Transverse colon (tissue), 4 donors: ENCODE measurements around the gene PIH1D1. TPM values are rescaled to one million over a fixed set of nuclear protein-coding genes. Genes with fewer than 3 reads are reported as not detected.

Experiments
- DNase-seq: peaks from one replicate; pipeline ENCODE4 v3.0.0-alpha.2; 2019
- H3K27ac ChIP-seq, 4 donors: fragments of 200-600 bp; sonication (generic); 2 replicates each; pipeline ENCODE4 v1.5.1; 2016 to 2018; ENCODE audit warnings: inconsistent platforms in 4 of 4
- H3K27me3 ChIP-seq: fragments of 200-600 bp; sonication (generic); 2 replicates; pipeline ENCODE4 v1.5.1; 2017; ENCODE audit warnings: inconsistent platforms
- H3K36me3 ChIP-seq, 4 donors: fragments of 200-600 bp; sonication (generic); 2 replicates each; pipeline ENCODE4 v1.5.1; 2017 to 2019; ENCODE audit warnings: inconsistent platforms in 4 of 4
- H3K4me1 ChIP-seq, 4 donors: fragments of 200-600 bp; sonication (generic); 2 replicates each; pipeline ENCODE4 v1.5.1; 2017 to 2020; ENCODE audit warnings: inconsistent platforms in 4 of 4
- H3K4me3 ChIP-seq, 4 donors: fragments of 200-600 bp; sonication (generic); 1 replicate in 1 of 4; 2 replicates in 3 of 4; pipeline versions ENCODE4 v1.5.1 to v1.6.1; 2017 to 2019; ENCODE audit warnings: inconsistent platforms in 4 of 4
- H3K9me3 ChIP-seq, 2 donors: fragments of 200-600 bp; sonication (generic); 2 replicates each; pipeline ENCODE4 v1.5.1; 2017 to 2019; ENCODE audit warnings: inconsistent platforms in 2 of 2
- CTCF ChIP-seq, 5 experiments: fragments of 200-600 bp in 3 of 5; fragments of 450-650 bp in 2 of 5; sonication (generic) in 3 of 5; IDR thresholded peaks; 1 replicate in 2 of 5; 2 replicates in 3 of 5; pipeline ENCODE4 v1.5.1; 2016 to 2017; ENCODE audit warnings: antibody characterized with exemption in 5 of 5, inconsistent platforms in 3 of 5, mild to moderate bottlenecking in 2 of 5, moderate library complexity in 1 of 5
- EP300 ChIP-seq: sonication (generic); formaldehyde crosslinking; IDR thresholded peaks from one replicate; pipeline ENCODE4 v1.6.1; 2017; ENCODE audit warnings: antibody characterized with exemption, low read depth
- POLR2A ChIP-seq: fragments of 450-650 bp; IDR thresholded peaks from one replicate; pipeline ENCODE4 v1.6.1; 2016; ENCODE audit warnings: antibody characterized with exemption, mild to moderate bottlenecking, moderate library complexity
- POLR2AphosphoS5 ChIP-seq, 3 donors: sonication (generic); formaldehyde crosslinking; IDR thresholded peaks; one replicate each; pipeline ENCODE4 v1.6.1; 2016; ENCODE audit warnings: antibody characterized with exemption in 3 of 3
- WGBS, 2 donors: methylation state at CpG; one replicate each; pipeline ENCODE4 v1.1.5; 2018; ENCODE audit warnings: low coverage in 1 of 2; 5-methylcytosine and 5-hydroxymethylcytosine counted together
- in situ Hi-C, 4 donors: fragments of 200-750 bp; cut with MboI; loops; one replicate each; pipeline versions ENCODE4 v1.15.0 to v1.15.1; 2017; ENCODE audit warnings: low sequenced_read_pairs in 3 of 4, low pct_ligation_motif_present in 1 of 4, low pct_unique_long_range_greater_than_20kb in 1 of 4
- intact Hi-C: fragments of 100-400 bp; cut with DNase I; formaldehyde crosslinking; loops from one replicate; pipeline ENCODE4 v1.15.1; 2023; ENCODE audit warnings: low total_unique reads
- total RNA-seq, 4 donors: library from RNA; depleted of rRNA; stranded (reverse); fragments of >200 nt; gene quantifications; one replicate each; pipeline ENCODE4 v1.1.0, GENCODE V29; 2016

PIH1D1 gene
- total RNA-seq, 4 donors from 2014 or later: 52.7 to 105 (median 90.4) TPM

GRCh38 chr19:49455773-49456172 lies 4.2 kb upstream of the PIH1D1 start:
- no peaks in the 10 kb centered on the region for H3K27me3 ChIP-seq
- H3K27ac ChIP-seq: peak overlapping the region; percentile 58 to 100 (median 64)
- no peak for DNase-seq
- in situ Hi-C loops: no loop called here
- 63 to 77% methylated on average over 5 of the region's 5 CpGs for WGBS, 2 donors
- peaks cover 0 to 5% (median 0%) of the 10 kb centered on the region in 4 donors for H3K36me3 ChIP-seq
- no peaks in the 10 kb centered on the region for H3K9me3 ChIP-seq
- H3K4me3 ChIP-seq: no peak overlapping the region
- H3K4me1 ChIP-seq: peaks cover 4 to 47% (median 10%) of the 10 kb centered on the region in 4 donors
- TF ChIP-seq CTCF (IDR thresholded peaks at IDR 0.05): no peak
- TF ChIP-seq POLR2AphosphoS5 (IDR thresholded peaks at IDR 0.05): peak in 1 of 3 donors; percentile 64
- no peak for TF ChIP-seq POLR2A
- intact Hi-C loops: no loop called here

- no peak for TF ChIP-seq POLR2A
- no peak for TF ChIP-seq POLR2AphosphoS5 (IDR thresholded peaks at IDR 0.05)
- TF ChIP-seq CTCF (IDR thresholded peaks at IDR 0.05): no peak
- no peak for TF ChIP-seq EP300
- in situ Hi-C loops: no loop called here
- DNase-seq: no peak
- Histone ChIP-seq H3K4me3 (peak overlapping the region; percentile 51 to 68 (median 54)), H3K27ac (peak overlapping the region; percentile 95 to 100 (median 96)), H3K9me3 (no peaks in the 10 kb centered on the region), H3K4me1 (peaks cover 10 to 54% (median 16%) of the 10 kb centered on the region in 4 donors), H3K27me3 (no peaks in the 10 kb centered on the region), H3K36me3 (peaks cover 0 to 8% (median 2%) of the 10 kb centered on the region in 4 donors)
- intact Hi-C loops: no loop called here
- 40% methylated on average over 10 of the region's 10 CpGs; no CpG with 5 or more reads in 1 of the 2 donors for WGBS, 2 donors
Observed at GRCh38 chr19:49453757-49454240, 2.2 kb upstream of the PIH1D1 start.

GRCh38 chr19:49453013-49453756 lies 1.6 kb upstream of the PIH1D1 start, which contains the start of gene ALDH16A1:
Gene ALDH16A1, plus strand, starts transcription at chr19:49453225. Its CDS starts 107 bp downstream, at chr19:49453332.
- 1% methylated on average over 59 of the region's 66 CpGs; no CpG with 5 or more reads in 1 of the 2 donors for WGBS, 2 donors

More at GRCh38 chr19:49453013-49453756, 1.6 kb upstream of the PIH1D1 start, which contains the start of gene ALDH16A1:
- TF ChIP-seq POLR2A (peak; percentile 92), EP300 (no peak), CTCF (IDR thresholded peaks at IDR 0.05) (no peak), POLR2AphosphoS5 (IDR thresholded peaks at IDR 0.05) (peak; percentile 87 to 97 (median 95))
- H3K4me3 ChIP-seq: peak within 1 kb of the TSS; percentile 51 to 68 (median 54)
- DNase-seq: peak; percentile 98
- in situ Hi-C loops: no loop called here
- H3K36me3 ChIP-seq: peaks cover 0 to 13% (median 2%) of the 10 kb centered on the region in 4 donors
- H3K27me3 ChIP-seq: no peaks in the 10 kb centered on the region
- intact Hi-C loops: no loop called here
- peaks cover 7 to 49% (median 15%) of the 10 kb centered on the region in 4 donors for H3K4me1 ChIP-seq
- H3K9me3 ChIP-seq: no peaks in the 10 kb centered on the region
- H3K27ac ChIP-seq: peak within 1 kb of the TSS; percentile 95 to 100 (median 96)
